Keratinocyte (primary cell): ENCODE results near the gene PCDH9.

Experiments used
- CTCF ChIP-seq, 3 experiments: IDR thresholded peaks in 1 of 3; conservative IDR thresholded peaks in 1 of 3; optimal IDR thresholded peaks in 1 of 3; 2 replicates in 2 of 3; 3 replicates in 1 of 3; pipeline versions ENCODE3 to v1.5.1; 2011; ENCODE audit warnings: low read length in 3 of 3, mild to moderate bottlenecking in 3 of 3, moderate library complexity in 2 of 3, control low read depth in 1 of 3, inconsistent platforms in 1 of 3; ENCODE audit not compliant: insufficient read depth in 2 of 3; ENCODE audit errors: extremely low read depth in 1 of 3
- EZH2 ChIP-seq: IDR thresholded peaks from one replicate; pipeline ENCODE4 v1.6.1; 2012; ENCODE audit warnings: inconsistent platforms, mild to moderate bottlenecking, low read length, moderate library complexity

DNA sequence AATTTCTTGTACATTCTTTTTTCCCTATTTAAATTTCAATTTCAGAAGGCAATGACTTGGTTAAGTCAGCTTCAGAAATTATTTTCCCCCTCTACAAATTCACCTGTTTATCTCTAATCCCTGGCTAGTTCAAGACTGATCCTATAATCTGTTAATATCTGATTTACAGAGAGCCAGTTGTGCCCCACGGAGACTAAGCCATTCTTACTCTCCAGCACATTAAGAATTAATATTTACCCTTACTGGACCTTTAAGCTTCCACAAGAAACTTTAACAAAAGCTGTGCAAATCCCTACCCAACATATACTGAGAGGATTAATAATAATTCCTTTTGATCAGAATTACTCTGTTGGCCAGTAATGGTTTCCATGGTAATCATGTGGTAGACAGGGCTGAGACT is 786.2 kb downstream of the PCDH9 start:
- TF ChIP-seq CTCF (optimal IDR thresholded peaks at IDR 0.05 in 1 of 3, IDR thresholded peaks at IDR 0.05 in 1 of 3, conservative IDR thresholded peaks at IDR 0.05 in 1 of 3; ENCODE audit: extremely low read depth in 1 of 3, insufficient read depth in 2 of 3, low read length in 3 of 3) (no peak), EZH2 (no peak)
